NAMALWA (cell line): Measurements from ENCODE around the gene MGAT5.

Source experiments
- DNase-seq: peaks from one replicate; pipeline ENCODE4 v3.0.0-alpha.2; 2015; ENCODE audit warnings: low spot score

MGAT5 gene

GRCh38 chr2:134256956-134257355 lies 3.1 kb downstream of the MGAT5 start:
- DNase-seq = no peak

DNA sequence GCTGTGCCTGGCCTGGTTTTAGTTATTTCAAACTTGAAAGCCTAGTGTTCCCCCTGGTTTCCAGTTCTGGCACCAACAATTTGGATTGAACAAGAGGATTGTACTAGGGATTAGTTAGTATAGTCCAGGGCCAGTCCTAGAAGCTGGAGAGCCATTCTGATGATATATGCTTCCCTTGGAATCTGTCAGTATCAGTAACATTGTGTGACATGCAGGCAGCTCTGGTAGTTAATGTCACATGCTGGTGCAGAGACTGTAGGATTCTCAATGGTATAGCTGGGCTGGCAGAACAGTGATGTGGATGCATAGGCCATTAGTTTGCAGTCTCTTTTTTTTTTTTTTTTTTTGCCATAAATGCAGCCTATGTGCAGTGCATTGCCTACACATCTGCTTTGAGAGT lies 3.6 kb downstream of the MGAT5 start:
- no peak for DNase-seq

DNA sequence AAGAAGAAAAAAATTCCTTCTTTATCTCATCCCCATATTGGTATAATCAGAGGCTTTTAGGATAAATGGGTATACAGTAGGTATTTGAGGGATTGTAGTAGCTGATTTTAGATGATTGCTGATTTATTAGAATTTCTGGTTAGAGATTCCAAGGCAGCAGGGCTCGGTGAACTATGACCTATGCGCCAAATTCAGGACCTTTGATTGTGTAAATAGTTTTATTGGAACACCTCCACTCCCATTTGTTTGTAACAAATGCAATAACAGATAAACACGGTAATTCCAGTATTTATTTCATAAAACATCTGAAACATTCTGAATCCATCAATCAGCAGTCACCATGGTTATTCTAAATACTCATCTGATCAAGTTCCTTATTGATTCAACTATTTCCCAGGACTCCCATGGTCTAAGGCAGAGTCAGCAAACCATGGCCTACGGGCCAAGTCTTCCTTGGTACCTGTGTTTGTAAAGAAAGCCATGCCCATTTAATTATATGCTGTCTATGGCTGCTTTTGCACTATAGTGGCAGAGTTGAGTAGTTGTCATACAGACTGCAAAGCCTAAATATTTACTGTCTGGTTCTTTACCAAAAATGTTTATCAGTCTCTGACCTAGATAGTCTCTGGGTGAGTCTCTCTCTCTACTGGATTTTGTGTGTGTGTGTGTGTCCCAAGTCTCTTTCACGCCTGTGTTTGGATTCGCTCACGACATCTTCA lies 4.3 kb downstream of the MGAT5 start:
- DNase-seq = no peak

- no peak for DNase-seq
Observed at GRCh38 chr2:134258684-134259388, 5.0 kb downstream of the MGAT5 start.

DNA sequence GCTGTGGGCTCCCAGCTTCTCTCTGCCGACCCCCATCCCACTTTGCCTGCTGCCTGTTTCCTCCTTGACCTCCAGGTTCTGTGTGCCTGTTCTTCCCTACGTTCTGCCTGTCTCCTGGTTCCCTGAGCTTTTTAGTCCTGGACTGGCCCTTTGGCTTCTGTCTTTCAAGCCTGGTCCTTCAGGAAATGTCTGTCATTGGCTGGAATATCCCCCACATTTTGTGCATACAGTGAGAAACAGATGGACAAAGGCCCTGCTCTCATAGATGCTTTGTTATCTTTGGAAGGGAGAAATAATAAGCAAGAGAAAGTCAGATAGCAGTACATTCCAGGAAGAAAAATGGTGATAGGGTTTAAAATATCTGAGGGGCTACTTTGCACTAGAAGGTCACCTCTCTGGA lies 5.7 kb downstream of the MGAT5 start:
- DNase-seq = no peak

DNA sequence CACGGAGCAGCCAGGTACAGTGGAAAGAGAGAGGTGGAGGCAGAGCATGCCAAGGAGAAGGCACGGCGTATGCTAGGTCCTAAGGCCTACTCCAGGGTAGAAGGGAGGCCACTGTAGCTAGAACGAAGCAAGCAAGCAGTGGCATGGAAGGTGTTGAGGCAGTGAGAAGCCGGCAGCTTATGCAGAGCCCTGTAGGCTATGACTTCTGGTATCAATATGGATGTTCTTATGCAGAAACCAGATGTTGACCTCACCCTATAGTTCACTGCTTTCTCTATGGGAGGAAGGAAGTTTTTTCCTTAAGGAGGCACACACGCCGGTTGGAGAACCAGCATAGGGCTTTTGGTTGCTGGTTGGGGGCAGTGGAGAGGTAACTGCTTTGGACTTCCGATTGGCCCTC lies 6.1 kb downstream of the MGAT5 start:
- DNase-seq = no peak

DNA sequence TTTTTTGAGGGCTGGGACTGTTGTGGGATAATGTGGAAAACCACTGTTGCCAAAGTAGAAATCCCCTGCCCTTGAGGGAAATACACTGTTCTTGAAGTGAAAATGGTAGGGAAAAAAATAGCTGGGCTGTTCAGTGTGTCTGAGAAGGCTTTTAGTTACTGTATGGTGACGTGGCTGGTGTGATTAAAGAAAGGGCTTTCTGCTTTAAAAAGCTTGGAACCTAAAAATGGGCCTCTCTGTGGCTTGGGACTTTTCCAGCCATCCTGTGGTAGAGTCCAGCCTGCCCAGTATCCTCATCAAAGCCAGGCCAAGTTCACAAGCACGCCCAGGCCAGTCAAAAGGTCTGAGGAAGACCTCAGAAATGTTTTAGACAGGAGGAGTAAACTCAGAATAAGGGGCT lies 6.8 kb downstream of the MGAT5 start:
- no peak for DNase-seq

GRCh38 chr2:134261398-134262131 lies 7.7 kb downstream of the MGAT5 start:
- peak; percentile 67 for DNase-seq

DNA sequence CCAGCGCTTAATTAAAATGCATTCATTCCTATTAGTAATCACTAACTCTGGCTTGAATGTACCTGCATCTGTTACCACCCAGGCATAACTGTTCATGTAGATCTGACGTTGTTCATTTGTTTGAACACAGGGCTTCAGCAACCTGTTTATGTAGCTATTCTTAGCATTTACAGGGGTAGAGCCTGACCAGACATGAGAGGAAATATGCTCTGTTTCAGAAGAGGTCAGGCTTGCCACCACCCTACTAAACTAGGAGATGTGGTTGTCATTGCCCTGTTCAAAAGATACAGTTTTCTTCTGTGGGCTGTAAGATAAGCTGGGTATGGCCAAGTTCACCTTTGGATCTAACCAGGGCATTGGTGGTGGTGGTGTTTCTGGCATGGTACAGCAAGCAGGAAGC lies 8.8 kb downstream of the MGAT5 start:
- peak; percentile 39 for DNase-seq

DNA sequence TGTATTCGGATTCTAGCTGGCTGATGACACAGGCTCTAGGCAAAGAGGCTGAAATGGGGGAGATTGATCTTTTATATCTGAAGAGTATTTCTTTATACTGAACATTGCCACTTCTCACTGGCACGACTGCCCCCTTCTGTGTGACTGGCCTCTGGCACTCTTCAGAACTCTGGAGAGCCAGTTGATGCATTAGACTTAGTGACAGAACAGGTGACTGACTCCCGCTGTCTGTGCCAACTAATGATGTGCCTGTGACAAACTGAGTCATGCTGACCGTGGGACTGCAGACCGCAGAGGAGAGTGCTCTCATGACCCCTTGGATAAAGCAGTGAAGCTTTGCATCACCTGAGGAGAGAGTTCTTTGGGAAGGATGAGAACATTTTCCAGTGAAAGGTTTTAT lies 14.4 kb downstream of the MGAT5 start:
- DNase-seq = no peak

DNA sequence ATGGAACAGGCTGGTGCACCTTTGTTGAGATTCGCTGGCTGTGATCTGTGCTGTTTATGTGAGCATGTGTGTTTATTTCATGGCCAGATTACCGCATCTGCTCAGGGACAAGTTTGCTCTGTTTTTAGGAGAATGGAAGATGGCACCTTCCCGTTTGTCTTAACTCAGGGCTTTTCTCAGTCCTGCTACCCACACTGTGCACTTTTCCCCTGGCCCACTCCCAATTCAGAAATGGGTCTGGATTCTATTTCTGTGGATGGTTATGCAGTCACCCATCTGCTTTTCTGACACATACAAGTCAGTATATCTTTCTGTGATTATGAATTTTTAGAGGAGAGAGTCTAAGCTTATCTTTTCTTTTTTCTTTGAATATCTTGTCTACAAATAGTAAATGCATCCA lies 15.4 kb downstream of the MGAT5 start:
- no peak for DNase-seq

DNA sequence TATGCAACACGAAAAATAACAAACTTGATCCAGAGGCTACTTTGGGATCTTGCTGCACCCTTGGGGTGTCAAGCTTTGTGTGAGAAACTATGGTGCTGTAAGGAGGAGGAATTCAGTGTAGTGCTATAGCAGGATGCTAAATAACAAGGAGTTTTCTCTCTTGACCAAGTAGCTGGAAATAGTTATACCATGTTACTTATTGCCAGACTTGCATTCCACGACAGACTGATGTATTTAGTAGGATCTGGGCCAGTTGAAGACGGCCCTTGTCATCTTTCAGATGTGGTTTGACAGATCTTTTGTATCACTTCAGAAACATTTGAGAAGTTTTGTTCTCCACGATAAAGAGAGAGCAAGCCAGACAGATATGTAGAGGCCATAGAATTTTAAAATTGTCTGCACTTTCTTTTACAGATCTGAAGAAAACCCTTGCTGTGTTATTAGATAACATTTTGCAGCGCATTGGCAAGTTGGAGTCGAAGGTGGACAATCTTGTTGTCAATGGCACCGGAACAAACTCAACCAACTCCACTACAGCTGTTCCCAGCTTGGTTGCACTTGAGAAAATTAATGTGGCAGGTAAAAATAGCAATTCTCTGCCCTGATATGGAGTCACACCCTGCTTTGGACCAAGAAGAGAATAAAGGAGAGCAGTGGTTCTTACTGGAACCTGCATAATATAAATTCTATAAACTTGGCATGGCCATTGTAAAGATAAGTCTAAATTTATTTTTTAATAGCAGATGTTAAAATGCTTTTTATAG lies 16.3 kb downstream of the MGAT5 start:
- DNase-seq = no peak

DNA sequence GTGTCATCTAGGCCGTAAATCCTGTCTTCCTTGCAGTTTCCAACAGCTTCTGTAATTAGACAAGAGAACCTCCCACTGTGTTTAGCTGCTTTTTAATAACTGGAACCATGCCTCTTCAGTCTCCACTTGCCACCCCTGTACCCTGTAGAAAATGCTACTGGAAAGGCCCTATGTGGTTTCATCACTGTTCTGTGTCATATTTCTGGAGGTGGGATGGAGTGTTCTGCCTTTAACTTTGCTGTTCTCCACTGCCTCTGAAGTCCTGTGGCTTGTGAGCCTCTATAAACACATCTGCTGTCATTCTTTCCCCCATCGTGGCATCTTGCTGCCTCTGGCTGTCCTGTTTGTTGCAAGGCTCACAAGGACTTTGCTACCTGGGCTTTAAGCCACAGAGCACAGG lies 17.9 kb downstream of the MGAT5 start:
- DNase-seq = no peak

DNA sequence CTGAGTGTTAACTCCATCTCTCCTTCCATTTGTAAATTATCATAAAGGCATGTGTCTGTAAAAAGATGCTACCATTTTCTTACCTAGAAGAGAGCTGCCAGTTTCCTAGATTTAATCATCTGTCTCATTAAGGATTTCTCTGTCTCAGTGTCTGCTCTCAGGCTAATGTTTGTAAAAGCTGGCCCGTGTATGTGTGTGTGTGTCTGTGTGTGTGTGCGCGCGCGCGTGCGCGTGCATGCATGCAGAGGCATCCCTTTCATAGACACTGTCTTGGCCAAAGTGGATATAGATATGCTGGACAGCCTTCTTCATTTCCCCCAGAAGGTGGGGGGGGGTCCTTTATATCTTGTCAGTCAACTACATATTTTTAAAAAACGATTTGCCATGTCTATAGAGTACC lies 18.9 kb downstream of the MGAT5 start:
- DNase-seq = no peak

DNA sequence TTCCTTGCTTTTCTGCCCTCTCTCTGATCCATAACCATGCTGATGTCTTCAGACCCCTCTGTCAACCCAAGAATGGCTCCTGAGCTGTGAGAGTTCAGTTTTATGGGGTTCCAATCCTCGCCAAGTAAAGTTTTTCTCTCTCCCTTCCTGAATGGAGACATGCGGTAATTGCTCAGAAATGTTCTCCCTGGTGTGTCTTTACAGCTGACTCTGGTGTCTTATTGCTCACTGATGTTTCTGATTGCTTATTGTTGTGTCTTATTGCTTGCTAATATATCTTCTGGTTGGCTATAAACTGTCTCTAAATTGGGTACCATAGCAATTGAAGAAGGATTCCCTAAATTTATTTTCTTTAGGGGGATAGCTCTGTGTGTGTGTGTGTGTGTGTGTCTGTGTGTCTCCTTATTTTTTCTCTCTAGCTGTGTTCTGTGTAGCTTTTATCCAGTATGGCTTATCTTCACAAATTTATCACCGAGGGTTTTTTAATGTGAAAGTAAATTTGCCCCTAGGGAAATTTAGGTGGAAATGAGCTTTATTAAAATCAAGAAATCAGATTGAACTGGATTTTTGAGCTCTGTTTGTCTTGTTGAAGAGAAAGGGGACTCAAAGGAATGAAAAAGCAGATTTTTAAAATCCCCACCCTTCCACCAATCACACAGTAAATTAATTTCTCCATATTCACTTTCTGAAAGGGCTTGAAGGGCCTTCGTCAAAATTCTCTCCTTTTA lies 19.5 kb downstream of the MGAT5 start:
- DNase-seq = peak; percentile 10

DNA sequence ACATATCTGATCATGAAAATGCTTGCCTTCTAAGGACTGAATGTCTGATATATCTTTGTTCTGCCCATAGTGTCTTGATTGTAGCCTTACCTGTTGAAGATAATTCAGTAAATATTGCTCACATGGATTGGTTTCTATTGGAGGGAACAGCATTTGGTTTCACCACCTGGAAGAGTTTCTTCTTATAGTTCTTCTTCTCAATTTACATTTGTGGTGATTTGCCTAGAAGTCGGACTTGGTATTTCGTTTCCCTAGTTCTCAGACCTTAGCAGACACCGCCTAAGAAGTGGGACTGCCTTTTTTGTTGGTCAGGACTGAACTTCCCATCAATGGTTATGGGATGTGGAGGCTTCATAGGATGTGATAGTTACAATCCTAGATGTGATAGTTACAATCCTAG lies 20.2 kb downstream of the MGAT5 start:
- peak; percentile 30 for DNase-seq

GRCh38 chr2:134275058-134275862 lies 21.4 kb downstream of the MGAT5 start:
- DNase-seq = peak; percentile 94

DNA sequence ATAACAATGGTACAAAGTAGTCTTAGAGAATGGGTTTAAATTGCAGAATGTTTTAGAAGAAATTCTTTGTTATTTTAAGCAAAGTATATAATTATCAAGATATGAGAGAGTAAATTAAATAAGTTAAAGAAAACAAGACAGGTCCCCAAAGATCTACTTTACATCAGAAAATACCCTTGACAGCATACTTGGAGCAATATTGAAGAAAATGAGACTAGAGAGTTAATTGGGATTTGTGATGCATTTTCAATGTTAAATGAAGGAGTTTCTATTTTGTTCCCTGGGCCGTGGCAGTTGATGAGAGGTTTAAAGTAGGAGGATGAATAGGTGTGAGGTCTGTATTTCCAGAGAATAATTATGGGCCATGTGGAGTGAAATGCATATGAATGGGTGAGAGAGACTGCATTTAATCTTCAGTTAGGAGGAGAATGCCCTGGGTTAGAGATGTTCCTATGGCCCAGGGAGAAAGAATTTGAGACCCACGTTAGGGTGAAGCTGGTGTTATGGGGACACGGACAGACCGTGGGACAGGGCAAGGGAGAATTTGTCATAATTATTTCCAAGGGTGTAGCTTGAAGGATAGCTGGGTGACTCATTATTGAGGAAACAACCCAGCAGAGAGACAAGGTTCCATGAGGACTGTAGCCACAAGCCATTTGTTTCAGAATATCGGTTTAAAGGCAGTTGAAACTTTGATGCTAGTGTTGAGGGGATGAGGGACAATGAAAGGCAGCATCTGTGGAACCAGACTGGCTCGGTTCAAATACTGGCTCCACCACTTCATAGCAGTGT lies 22.7 kb downstream of the MGAT5 start:
- DNase-seq = no peak

GRCh38 chr2:134277223-134277622 lies 23.4 kb downstream of the MGAT5 start:
- no peak for DNase-seq

DNA sequence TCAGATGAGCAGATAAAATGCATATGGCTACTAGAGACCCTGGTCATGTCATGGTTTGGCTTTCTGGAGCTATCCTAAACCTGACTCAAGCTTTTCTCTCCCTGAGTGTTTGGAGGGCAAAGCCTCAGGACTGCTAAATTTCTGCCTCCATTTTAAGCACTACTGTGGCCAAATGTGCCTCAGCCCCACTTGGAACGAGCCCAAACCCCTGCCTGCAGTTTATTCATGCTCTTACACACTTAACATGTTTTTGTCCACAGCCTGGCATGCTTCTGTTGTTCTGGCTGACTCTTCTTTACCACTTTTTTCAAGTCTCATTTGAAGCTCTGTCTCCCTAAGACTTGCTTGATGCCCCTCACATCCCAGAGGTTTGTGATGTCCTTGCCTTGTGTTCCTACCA lies 24.7 kb downstream of the MGAT5 start:
- no peak for DNase-seq
